CD4-positive, alpha-beta T cell treated with Interleukin-15 for 4 hours (primary cell): Measurements from ENCODE around the gene BNIP5.
"Not testable (repeated sequence)": the region's sequence is repeated elsewhere in the genome, so short reads cannot be mapped to it uniquely, and the experiment has no call there.

Source experiments
- DNase-seq: peaks from one replicate; pipeline ENCODE4 v3.0.0-alpha.2; 2020; ENCODE audit warnings: low spot score

Gene BNIP5

GRCh38 chr6:36364669-36365479 lies 28.2 kb upstream of the BNIP5 start:
- DNase-seq, result no peak

- DNase-seq, result not testable (repeated sequence)
Measured at GRCh38 chr6:36364061-36364635, 27.5 kb upstream of the BNIP5 start.

DNA sequence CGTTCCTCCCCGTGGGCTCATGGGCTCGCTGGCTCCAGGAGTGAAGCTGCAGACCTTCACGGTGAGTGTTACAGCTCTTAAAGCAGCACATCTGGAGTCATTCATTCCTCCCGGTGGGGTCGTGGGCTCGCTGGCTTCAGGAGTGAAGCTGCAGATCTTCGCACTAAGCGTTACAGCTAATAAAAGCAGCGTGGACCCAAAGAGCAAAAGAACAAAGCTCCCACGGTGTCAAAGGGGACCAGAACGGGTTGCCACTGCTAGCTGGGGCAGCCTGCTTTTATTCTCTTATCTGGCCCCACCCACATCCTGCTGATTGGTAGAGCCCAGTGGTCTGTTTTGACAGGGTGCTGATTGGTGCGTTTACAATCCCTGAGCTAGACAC lies 26.7 kb upstream of the BNIP5 start:
- not testable (repeated sequence) for DNase-seq

GRCh38 chr6:36362551-36363370 lies 26.1 kb upstream of the BNIP5 start:
- no peak for DNase-seq

GRCh38 chr6:36361071-36361470 lies 24.4 kb upstream of the BNIP5 start:
- DNase-seq, result no peak

DNA sequence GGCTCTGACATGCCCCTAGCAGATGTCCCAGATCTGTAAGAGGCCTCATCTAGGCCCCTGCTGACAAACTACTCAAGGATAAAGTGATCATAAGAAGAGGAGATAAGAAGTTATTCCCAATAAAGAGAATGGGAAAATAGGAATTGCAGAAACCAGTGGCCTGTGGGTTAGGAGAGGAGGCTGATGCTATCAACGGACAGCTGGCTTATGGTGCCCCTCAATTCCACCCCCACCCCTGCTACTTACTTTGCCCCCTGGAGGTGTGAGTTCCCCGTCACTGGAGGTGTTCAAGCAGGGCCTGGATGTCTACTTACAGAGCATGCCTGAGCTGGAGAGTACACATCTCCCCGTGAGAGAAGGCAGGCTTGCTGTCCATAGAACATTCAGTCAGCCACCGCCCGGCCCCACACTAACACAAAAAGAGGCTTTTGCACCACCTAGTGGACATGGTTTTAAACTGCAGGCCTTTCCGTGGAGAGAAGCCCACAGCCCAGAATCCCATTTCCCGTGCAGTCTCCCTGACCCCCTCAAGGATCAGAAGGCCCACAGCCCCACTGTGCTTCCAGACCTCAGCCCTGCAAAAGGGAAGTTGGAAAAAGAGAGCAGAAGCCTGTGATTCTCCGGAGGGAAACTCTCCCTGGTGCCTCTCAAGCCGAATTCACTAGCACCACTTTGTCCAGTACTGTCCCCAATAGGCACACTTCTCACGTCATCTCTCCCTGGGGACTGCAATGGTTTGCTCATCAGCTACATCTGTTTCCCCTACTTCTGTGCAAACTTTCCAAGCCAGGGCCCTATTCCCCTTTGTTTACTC lies 23.8 kb upstream of the BNIP5 start:
- DNase-seq, result peak; percentile 73

GRCh38 chr6:36358226-36358915 lies 21.7 kb upstream of the BNIP5 start:
- DNase-seq, result no peak

GRCh38 chr6:36357872-36358225 lies 21.2 kb upstream of the BNIP5 start:
- no peak for DNase-seq

- no peak for DNase-seq
Measured at GRCh38 chr6:36355819-36356218, 19.1 kb upstream of the BNIP5 start.

- DNase-seq, result no peak
Measured at GRCh38 chr6:36353411-36353915, 16.8 kb upstream of the BNIP5 start.

DNA sequence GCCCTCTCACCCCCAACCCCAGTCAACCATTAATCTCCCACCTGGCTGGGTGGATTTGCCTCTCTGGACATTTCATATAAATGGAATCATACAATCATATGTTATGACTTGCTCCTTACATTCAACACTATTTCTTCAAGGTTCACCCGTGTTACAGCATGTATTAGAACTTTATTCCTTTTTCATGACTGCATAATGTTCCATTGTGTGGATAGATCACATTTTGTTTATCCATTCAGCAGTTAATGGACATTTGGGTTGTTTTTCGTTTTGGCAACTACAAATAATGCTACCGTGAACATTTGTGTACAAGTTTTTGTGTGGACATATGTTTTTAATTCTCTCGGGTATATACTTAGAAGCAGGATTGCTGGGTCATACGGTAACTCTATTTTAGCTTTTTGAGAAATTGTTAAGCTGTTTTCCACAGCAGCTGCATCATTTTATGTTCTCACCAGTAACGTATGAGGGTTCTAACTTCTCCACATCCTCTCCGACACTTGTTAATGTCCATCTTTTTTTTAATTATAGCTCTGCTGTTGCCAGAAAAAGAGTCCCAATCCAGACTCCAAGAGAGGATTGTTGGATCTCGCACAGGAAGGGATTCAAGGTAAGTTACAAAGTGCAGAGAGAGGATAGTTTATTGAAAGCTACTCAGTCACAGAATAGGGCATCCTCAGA lies 15.9 kb upstream of the BNIP5 start:
- DNase-seq, result no peak

- no peak for DNase-seq
Measured at GRCh38 chr6:36350681-36351571, 14.2 kb upstream of the BNIP5 start.

GRCh38 chr6:36350082-36350481 lies 13.4 kb upstream of the BNIP5 start:
- DNase-seq, result no peak

DNA sequence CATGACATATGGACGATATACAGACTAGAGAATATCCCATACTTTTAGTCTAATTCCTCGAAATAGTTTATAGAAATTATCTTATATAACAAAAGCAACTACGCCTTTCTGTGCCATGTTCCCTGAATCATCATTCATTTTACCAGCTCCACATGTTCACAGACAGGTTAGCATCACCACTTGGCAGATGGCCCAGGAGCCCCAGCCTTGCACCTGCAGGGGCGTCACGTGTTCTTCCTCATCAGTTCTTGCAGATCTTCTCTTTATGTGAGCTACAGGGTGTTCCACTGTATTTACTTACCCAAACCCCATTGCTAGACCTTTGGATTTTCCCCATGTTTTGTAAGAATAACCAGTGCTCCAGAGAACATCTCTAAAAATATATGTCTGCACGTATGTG lies 12.6 kb upstream of the BNIP5 start:
- DNase-seq, result no peak

DNA sequence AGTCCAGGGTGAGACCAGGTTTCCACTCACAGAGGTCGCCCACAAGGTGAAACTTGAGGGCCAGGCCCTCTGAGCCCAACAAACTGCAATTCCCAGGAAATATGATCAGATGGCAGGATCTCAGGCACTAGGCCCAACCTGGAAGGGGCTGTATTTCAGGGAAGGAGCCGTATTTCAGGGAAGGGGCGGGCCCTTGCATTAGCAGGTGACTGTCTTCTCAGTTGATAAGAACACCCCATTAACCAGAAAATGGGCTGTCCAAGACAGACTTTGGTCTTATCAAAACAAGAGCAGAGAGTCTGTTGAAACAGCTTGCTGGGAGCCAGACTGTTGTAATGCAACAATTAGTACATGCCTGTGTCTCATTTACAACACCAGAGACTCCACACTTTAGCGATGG lies 10.9 kb upstream of the BNIP5 start:
- no peak for DNase-seq

GRCh38 chr6:36346486-36347273 lies 10.0 kb upstream of the BNIP5 start:
- no peak for DNase-seq

GRCh38 chr6:36345681-36346466 lies 9.2 kb upstream of the BNIP5 start:
- no peak for DNase-seq

GRCh38 chr6:36343109-36343680 lies 6.5 kb upstream of the BNIP5 start:
- DNase-seq, result no peak
